HEK293T (cell line): ENCODE data around the gene CST9L.

Experiments used
- ARNT ChIP-seq: fragments of 450-650 bp; IDR thresholded peaks from 2 replicates; pipeline ENCODE4 v1.6.1; 2017; ENCODE audit warnings: mild to moderate bottlenecking
- BHLHE40 ChIP-seq: fragments of 450-650 bp; IDR thresholded peaks from 2 replicates; pipeline ENCODE4 v1.6.1; 2016; ENCODE audit warnings: mild to moderate bottlenecking, moderate library complexity, borderline replicate concordance
- ELF4 ChIP-seq: fragments of 450-650 bp; IDR thresholded peaks from 2 replicates; pipeline ENCODE4 v1.6.1; 2017; ENCODE audit warnings: antibody characterized with exemption
- FOXA1 ChIP-seq: fragments of 450-650 bp; IDR thresholded peaks from 2 replicates; pipeline ENCODE4 v1.6.1; 2016; ENCODE audit warnings: mild to moderate bottlenecking
- FOXK2 ChIP-seq: fragments of 450-650 bp; IDR thresholded peaks from 2 replicates; pipeline ENCODE4 v1.6.1; 2016; ENCODE audit warnings: mild to moderate bottlenecking
- FOXM1 ChIP-seq: fragments of 450-650 bp; IDR thresholded peaks from 2 replicates; pipeline ENCODE4 v1.6.1; 2017; ENCODE audit warnings: mild to moderate bottlenecking, borderline replicate concordance
- HDGF ChIP-seq: fragments of 450-650 bp; IDR thresholded peaks from 2 replicates; pipeline ENCODE4 v1.6.1; 2017; ENCODE audit warnings: antibody characterized with exemption, borderline replicate concordance
- L3MBTL2 ChIP-seq: fragments of 450-650 bp; conservative IDR thresholded peaks from 2 replicates; pipeline ENCODE4 v1.6.1; 2016; ENCODE audit warnings: mild to moderate bottlenecking
- LEF1 ChIP-seq: fragments of 450-650 bp; IDR thresholded peaks from 2 replicates; pipeline ENCODE4 v1.6.1; 2017; ENCODE audit warnings: mild to moderate bottlenecking, borderline replicate concordance
- SP1 ChIP-seq: fragments of 450-650 bp; IDR thresholded peaks from 2 replicates; pipeline ENCODE4 v1.6.1; 2017
- SUZ12 ChIP-seq: fragments of 450-650 bp; IDR thresholded peaks from 2 replicates; pipeline ENCODE4 v1.6.1; 2016; ENCODE audit warnings: mild to moderate bottlenecking
- TARDBP ChIP-seq: fragments of 450-650 bp; IDR thresholded peaks from 2 replicates; pipeline ENCODE4 v1.6.1; 2016

- no peak for TF ChIP-seq HDGF
- no peak for TF ChIP-seq SP1
- TF ChIP-seq ARNT, result no peak
- no peak for TF ChIP-seq FOXM1
- no peak for TF ChIP-seq FOXK2
- TF ChIP-seq LEF1, result no peak
- TF ChIP-seq FOXA1, result no peak
- no peak for TF ChIP-seq BHLHE40
- TF ChIP-seq TARDBP, result no peak
- no peak for TF ChIP-seq SUZ12
- no peak for TF ChIP-seq L3MBTL2
- TF ChIP-seq ELF4, result no peak
Measured at GRCh38 chr20:23609486-23610109, 41.3 kb upstream of the CST9L start.
